GM18498 (cell line): ENCODE results near the gene CHST10.

Experiments used
- ATAC-seq: cut with Tn5 transposase; IDR thresholded peaks from one replicate; pipeline ENCODE4 v1.9.1; 2021; ENCODE audit warnings: mild to moderate bottlenecking, moderate library complexity; ENCODE audit not compliant: unreplicated experiment

CHST10 gene

DNA sequence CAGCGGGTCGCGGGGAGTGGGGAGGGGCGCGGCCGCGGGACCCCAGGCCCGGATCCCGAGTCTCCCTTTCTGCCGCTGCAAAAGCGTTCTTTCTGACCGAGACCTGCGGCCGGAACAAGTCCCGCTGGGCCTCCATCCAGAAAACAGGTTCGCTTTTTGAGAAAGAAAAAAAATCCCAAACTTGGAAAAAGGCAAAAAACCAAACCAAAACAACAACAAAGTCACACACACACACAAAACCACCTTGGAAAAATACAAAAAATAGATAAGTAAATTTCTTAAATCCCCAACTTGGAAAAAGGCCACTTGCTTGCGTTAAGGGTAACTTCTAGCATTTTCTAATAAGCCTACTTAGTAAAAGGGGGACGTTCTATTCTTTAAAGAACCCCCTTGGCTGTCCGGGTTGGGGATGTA lies 250 bp upstream of the CHST10 start:
- no peak for ATAC-seq

DNA sequence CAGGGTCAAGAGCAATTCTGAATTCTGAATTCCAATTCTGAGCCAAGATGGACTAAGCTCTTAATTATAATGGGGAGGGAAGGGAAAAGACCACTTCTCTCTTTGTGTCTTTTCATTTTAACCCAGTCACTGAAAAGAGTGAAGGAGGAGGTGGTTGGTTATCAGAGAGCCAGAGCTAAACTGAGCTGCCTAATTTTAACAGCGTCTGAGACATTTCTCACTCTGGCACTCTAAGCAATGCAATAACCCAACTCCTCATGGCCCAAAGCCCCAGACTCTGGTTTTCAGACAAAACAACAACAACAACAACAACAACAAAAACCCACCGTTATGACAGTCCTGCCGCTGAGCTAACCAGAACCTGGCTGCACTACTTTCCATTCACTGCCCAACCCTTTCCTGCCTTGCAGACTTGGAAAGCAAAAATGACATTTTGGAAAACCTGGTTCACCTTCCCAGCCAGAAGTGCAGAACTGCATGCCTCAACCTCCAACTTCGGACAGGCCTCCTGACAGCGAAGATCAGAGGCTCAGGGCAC lies 1.0 kb downstream of the CHST10 start:
- ATAC-seq, result no peak

DNA sequence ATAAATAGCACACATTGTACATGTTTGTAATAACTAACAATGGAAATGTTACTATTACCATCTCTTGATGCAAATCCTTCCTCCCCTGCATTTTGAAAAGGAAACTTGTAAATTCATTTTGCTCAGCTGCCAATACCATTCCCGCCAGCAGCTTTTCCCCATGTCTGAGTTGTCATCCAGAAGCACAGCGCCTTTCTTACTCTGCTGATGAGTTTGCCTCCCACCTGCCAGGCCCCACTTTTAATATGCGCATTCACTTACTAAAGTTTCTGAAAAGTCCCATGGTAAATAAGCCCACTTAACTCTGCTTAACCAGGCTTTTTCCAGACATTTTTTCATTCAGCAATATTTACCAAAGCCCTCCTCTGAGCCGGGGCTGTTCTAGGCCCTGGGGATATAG lies 3.9 kb downstream of the CHST10 start:
- no peak for ATAC-seq

DNA sequence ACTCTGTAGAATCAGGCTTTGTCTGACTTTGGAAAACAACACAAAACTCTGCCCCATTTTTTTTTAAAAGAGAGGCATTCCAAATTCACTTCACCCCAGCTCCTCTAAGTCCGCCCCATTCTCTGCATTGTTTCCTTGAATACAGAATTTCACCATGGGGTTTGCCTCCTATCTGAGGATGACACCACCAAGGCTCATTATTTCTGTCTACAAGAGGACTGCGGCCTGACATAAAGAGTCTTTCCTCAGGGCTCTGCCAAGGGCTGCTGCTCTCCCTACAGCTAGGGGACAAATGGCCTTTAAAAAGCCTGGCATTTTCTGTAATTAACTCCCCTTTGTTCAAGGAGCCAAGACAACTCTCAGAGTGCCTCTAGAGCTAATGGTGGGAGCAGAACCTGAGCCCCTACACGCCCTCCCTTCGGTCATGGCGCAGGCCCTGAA lies 4.6 kb downstream of the CHST10 start:
- no peak for ATAC-seq

DNA sequence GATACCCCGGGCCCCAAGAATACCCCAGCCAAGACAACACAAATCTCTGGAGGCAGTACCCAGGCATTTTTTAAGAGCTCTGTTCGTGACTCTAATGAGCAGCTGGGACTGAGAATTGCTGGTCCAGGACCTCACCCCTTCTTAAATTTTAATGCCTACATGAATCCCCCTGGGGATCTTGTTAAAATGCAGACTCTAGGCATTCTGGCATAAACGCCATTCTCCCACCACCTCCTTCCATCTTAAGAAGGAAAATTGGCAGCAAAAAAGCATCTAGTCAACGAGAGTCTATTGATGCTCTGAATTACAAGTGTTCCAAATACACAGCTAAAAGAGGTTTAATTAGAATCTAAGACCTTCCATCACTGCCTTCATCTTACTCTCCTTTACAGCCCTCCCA lies 5.0 kb downstream of the CHST10 start:
- no peak for ATAC-seq

DNA sequence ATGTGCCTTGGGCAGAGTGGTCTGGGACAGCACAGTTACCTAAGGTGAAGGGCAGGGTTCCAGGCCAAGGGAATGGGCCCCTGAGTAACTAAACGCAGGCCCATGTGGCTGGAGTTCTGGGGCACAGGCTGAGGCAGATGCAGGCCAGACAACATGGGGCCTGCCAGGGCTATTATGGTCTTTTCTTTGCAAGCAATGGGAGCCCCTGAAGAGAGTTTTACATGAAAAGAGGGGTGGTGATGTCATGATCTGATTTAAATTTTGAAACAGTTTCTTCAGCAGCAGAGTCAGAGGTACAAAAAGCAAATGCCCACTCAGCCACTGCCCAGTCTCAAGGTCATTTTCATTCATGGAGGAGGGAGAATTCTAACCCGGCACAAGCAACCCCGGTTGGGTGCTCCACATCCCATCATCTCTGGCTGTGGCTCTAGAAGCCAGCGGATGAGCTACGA lies 5.6 kb downstream of the CHST10 start:
- ATAC-seq, result no peak

DNA sequence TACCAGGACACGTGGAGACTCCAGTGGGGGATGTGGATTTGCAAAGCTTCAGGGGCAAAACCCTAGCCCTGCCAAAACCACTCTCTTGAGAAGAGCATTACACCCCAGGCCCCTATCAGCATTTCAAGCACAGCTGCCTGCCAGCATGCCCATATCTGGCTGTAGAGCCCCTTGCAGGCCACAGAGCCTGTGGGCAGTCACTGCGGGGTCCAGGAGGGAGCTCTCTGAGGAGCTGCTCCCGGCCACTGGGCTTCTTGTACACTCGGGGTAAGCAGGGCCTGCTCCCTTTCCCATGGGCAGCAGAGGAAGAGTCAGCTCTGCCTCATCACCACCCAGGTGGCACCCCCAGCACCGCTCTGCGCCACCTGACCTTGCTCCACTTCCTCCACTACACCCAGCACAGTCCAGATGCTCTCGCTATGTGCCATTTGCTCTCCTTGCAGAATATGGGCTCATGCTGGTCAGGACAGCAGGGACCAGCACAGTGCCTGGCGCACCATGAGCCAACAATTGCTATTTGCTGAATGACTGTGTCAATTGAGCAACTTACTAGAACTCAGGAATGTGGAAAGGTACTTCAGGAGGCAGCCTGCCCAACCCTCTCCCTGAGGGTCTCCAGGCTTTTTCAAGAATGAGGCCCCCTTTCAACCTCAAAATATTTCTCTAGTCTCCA lies 7.4 kb downstream of the CHST10 start:
- ATAC-seq, result no peak

DNA sequence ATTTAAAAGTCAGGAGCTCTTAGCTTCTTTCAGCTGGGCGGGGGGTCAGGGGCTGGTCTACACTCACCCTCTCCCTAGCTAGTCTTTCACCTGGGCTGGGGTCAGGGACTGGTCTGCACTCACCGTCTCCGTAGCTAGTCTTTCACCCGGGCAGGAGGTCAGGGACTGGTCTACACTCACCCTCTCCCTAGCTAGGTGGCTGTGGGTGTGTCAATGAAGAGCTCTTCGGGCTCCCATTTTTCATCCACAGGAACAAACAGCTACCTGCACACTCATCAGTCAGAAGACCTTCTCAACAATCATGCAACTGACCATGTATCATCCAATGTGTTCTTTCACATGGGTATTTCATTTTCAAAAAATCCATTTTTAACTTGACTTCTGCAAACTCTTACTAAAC lies 8.0 kb downstream of the CHST10 start:
- no peak for ATAC-seq

DNA sequence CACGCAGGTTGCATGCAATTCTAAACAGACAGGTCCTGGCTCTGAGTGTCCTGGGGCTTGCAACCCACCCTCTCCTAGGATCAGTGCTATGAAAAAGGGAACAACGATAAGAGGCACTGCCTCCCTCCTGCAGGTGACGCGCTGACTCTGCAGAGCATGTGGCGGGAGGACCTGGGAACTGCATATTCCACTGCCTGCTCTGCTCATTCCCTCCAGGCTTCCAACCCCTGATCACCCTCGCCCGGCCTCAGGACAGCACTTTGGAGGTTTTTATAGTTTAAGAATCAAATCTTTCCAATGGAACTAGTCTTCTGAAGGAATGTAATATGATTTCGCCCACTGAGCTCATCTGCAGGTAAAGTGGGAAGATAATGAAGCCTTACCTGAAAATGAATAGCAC lies 8.5 kb downstream of the CHST10 start:
- ATAC-seq, result no peak

DNA sequence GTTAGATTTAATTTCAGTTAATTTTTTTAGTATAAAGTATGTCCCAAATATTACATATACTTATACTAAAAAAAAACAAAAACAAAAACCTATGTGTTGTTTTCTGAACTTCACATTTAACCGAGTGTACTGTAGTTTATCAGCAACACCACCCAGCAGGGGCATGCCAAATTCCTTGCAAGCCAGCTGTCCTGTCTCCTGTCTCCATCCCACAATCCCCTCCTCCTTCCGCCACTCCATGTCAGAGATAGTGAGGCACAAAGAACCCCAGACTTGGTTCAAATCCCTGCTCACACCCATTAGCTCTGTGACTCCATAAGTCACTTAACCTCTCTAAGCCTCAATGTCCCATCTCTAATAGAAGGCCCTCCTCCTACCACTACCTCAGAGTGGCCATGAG lies 9.4 kb downstream of the CHST10 start:
- no peak for ATAC-seq

DNA sequence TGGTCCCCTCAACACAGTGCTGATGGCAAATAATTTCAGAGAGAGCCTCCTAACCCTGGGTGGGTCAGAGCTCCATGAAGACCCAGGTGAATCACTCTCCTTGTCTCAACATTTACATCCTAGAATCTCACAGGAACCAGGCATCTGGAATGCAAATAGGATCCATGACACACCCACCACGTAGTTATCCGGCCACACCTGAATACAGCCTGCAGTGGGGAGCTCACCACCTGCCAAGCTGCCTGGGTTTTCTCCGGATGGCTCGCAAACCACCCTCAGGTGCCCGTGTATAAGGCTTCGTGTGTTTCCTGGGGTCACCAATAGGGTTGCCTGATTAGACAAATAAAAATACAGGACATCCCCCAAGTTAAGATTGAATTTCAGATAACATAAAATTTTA lies 9.9 kb downstream of the CHST10 start:
- no peak for ATAC-seq

DNA sequence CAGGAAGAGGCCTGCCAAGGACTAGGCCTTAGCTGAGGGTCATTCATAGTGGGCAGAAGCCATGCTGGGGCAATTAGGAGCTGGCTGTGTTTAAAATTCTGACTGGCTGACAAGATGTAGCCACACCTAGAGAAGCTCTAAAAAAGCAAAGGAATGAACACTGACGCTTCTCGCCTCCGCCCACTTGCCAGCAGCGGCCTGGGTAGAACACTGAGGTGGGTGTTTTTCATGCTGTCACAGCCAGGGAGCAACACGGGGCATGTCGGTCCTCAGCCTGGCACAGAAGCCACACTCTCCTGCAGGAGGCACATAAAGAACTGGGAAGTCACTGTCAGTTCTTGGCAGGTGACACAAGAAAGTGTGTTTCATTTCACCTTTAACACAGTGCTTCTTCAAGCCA lies 10.4 kb downstream of the CHST10 start:
- ATAC-seq, result no peak

DNA sequence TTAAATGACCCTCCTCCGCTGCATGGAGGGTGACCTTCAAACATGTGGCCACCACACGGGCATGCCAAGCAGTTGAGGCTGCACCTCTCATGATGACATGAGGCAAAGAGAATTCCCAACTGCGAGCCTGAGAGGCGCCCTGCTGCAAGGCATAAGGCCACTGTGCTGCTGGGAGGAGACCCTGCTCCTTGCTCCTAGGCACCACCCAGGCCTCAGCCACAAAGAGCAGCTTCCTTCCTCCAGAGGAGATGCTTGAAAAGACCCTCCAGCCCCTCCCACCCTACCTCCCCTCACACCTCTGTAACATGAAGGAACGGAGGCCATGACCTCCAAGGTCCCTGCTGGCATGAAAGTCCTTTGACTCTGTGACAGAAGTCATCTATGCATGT lies 11.4 kb downstream of the CHST10 start:
- ATAC-seq, result no peak

DNA sequence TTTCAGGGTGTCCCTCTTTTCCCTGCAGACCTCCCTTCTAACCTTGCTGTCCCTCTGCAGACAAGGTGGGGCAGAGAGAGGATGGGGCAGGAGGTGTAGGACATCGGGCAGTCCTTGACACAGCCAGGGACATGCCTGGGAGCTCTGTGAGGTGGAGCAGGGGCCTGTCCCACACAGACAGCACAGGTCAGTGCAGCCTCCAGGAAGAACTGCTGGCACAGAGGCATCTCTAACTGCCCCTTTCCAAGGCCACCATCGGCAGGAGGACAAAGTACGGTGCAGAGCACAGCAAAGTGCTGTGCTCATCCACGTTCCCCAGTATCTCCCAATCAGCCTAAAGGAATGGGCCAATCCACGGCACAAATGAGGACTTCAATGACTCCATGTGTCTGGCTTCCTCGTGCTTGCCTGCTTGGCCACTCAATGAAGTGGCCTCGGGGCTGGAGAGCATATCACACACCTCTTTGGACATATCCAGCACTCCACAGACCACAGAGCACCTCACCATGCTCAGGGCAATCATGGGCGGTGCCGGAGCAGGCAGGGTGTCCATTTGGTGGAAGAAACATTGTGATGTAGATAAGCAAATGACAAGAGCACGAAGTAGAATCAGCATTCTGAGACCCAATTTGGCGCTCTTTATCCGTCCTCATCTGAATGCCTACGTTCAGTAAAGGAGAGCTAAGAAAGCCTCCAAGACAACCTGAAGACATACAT lies 11.9 kb downstream of the CHST10 start:
- no peak for ATAC-seq

DNA sequence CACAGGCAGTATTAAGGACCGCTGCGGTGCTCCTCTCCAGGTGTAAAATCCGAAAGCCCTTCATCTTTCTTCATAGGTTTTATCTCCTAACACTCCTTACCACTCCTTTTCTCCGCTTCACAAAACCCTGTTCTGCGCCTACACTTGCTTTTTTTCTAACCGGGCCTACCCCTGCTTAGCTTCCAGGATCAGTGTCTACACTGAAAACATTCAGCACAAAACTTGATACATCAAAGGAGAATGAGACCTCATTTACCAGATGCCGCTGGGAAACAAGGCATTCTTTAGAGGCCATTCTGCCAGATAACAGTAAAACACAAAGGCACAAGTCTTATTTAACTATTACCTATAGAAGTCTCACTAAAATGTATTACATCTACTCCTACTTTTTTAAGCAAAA lies 13.1 kb downstream of the CHST10 start:
- ATAC-seq, result no peak

DNA sequence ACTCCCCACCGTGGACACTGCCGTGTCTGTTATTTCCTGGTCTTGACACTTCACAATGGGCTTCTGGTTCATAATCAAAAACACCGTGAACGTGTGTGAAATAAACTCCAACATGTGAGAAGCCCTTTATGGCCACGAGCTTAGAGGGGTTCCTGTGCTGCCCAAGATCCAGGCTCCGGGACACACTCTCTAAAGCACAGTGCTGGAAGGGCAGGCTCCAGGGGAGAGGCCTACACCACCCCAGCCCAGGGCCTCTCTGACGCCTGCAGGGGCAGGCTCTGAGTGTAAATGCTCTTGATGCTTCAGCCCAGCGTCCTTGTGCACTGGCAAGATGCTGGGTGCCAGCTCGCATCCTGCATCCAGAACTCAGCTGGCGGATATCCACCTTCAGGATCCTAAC lies 13.7 kb downstream of the CHST10 start:
- no peak for ATAC-seq

DNA sequence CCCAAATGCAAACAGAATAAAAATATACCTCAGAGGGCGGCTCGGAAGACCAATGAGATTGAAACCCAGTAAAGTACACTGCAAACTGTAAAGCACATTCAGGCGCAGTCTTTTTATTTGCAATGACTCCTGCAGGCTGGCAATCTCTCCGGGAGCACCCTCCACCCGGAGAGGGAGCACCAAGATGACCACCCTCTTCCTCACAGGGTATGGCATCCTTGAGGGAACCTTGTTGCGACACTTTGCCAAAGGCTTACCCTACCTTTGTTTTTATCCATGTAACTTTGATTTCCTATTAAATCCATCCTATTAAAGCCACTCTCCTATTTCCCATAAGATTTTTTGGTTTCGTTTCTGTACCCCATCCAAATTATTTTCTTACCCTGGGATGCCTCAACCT lies 16.2 kb downstream of the CHST10 start:
- no peak for ATAC-seq

DNA sequence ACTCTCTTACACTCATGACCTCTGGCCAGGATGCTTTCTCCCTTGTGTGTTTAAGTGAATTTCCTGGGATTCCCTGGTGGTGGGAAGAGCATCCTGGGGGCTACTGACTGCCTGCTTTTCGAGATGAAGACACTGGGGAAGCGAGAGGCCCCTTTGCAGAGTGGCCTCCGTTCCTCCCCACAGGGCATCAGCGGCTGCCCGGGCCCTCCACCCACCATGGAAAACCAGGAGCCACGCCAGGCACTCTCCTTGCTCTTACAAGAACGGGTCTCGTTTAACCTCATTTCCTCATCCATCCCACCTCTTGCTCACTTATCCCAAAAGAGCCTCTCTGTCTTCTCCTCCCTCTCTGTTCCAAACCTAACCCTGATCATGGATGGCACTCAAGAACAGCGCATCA lies 17.8 kb downstream of the CHST10 start:
- ATAC-seq, result no peak

DNA sequence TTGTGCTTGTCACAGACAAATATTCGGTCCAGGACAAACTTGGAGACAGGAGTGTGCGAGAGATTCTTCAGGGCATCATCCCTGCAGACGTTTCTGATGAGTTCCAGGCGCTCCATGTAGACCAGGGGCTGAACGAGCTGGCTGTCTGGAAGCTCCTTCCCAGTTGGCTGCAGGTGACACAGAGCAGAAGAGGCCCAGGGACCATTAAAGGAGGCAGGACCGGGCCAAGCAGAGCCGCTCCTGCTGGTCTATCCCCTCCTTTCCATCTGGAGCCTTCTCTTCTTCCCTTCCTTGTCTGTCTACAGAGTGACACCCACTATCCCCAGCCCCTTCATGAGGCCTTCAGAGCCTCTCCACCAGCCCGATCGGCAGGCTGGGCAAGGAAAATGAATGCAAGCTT lies 19.5 kb downstream of the CHST10 start:
- ATAC-seq, result no peak

DNA sequence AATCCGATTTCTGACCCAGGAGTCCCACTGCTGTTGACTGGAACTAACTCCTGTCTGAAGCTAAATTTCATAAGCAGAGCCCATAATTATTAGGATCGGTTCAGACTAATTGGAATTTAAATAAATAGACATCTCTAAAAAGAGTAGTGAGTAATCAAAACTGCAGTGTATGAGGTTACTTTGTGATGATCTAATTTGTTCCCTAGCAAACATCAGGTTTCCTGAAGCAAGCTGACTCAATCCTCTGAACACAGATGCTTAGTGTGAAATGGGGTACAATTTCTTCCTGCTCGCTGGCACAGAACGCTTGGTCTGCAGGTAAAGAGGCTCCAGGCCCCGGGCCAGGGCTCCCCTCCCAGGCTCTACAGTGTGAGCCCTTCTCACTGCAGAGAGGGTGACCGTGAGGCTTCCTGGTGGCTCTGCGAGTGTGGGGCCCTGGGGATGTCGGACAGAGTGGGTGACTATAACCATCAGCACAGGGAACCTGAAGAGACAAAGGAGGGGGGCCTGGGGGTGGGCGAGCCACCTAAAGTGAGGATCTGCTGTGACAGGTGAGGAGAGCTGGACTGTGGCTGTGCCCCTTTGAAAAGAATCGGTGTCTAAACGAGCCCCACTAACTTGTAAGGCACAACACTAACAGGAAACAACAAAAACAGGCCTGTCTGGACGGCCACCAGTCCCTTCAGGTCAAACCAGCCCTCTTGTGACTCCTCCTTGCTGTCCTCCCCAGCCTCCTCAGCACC lies 20.2 kb downstream of the CHST10 start:
- no peak for ATAC-seq

DNA sequence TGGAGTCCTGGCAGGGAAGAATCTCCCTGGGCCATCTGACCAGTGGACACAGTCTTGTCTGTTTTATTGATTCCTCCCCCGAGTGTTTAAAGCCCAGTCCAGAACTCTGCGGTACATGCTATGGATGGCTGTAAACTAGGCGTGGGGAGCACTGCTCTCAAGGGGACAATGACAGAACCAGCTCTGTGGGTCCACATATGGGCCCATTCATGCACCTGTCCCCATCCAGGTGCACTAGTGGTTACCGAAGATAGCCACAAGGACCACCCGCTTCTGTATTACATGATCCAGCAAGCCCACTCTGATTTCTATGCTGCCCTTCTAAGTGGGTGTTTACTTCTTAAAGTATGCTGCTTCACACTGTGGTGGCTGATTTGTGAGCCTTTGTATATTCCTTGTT lies 21.0 kb downstream of the CHST10 start:
- no peak for ATAC-seq
